HG03457 (cell line): ENCODE data around the gene KMT2B.
"Not testable (repeated sequence)": the region's sequence is repeated elsewhere in the genome, so short reads cannot be mapped to it uniquely, and the experiment has no call there.

Experiments used
- ATAC-seq: cut with Tn5 transposase; IDR thresholded peaks from one replicate; pipeline ENCODE4 v1.9.1; 2021; ENCODE audit warnings: moderate number of reproducible peaks; ENCODE audit not compliant: unreplicated experiment

KMT2B gene

GRCh38 chr19:35712567-35713505 is 5.0 kb upstream of the KMT2B start:
- no peak for ATAC-seq

- no peak for ATAC-seq
Observed at GRCh38 chr19:35713506-35713850, 4.3 kb upstream of the KMT2B start.

GRCh38 chr19:35713904-35714495 is 3.8 kb upstream of the KMT2B start:
- no peak for ATAC-seq

GRCh38 chr19:35714601-35715354 is 3.0 kb upstream of the KMT2B start:
- ATAC-seq, result no peak

- ATAC-seq, result no peak
Observed at GRCh38 chr19:35715355-35715809, 2.4 kb upstream of the KMT2B start.

GRCh38 chr19:35715981-35716800 is 1.6 kb upstream of the KMT2B start:
- ATAC-seq, result peak; percentile 3

GRCh38 chr19:35716801-35717664 is 770 bp upstream of the KMT2B start:
- peak; percentile 55 for ATAC-seq

- ATAC-seq, result no peak
Observed at GRCh38 chr19:35718345-35719041, 690 bp downstream of the KMT2B start.

- ATAC-seq, result no peak
Observed at GRCh38 chr19:35719402-35720162, 1.8 kb downstream of the KMT2B start.

GRCh38 chr19:35720163-35720524 is 2.3 kb downstream of the KMT2B start:
- ATAC-seq, result no peak

GRCh38 chr19:35720648-35721047 is 2.8 kb downstream of the KMT2B start:
- no peak for ATAC-seq

GRCh38 chr19:35721374-35721773 is 3.6 kb downstream of the KMT2B start:
- ATAC-seq, result no peak

- no peak for ATAC-seq
Observed at GRCh38 chr19:35722461-35722860, 4.7 kb downstream of the KMT2B start.

- ATAC-seq, result no peak
Observed at GRCh38 chr19:35722897-35723296, 5.1 kb downstream of the KMT2B start.

GRCh38 chr19:35723671-35724070 is 5.9 kb downstream of the KMT2B start:
- no peak for ATAC-seq

- not testable (repeated sequence) for ATAC-seq
Observed at GRCh38 chr19:35724132-35724531, 6.3 kb downstream of the KMT2B start.

GRCh38 chr19:35724560-35724959 is 6.8 kb downstream of the KMT2B start:
- ATAC-seq, result no peak

GRCh38 chr19:35725216-35725861 is 7.5 kb downstream of the KMT2B start:
- ATAC-seq, result no peak
